Prostate gland (tissue), 2 donors: ENCODE data around the gene ADNP.

Experiments
- POLR2A ChIP-seq: fragments of 450-650 bp; IDR thresholded peaks from one replicate; pipeline ENCODE4 v1.6.1; 2016; ENCODE audit warnings: antibody characterized with exemption, mild to moderate bottlenecking
- TF ChIP-seq, protein P1 (sequence below), 4 experiments: fragments of 200-600 bp in 2 of 4; fragments of 450-650 bp in 2 of 4; sonication (generic) in 2 of 4; IDR thresholded peaks; 1 replicate in 3 of 4; 2 replicates in 1 of 4; pipeline ENCODE4 v1.5.1; 2016 to 2019; ENCODE audit warnings: antibody characterized with exemption in 4 of 4, mild to moderate bottlenecking in 2 of 4, moderate library complexity in 2 of 4

DNA sequence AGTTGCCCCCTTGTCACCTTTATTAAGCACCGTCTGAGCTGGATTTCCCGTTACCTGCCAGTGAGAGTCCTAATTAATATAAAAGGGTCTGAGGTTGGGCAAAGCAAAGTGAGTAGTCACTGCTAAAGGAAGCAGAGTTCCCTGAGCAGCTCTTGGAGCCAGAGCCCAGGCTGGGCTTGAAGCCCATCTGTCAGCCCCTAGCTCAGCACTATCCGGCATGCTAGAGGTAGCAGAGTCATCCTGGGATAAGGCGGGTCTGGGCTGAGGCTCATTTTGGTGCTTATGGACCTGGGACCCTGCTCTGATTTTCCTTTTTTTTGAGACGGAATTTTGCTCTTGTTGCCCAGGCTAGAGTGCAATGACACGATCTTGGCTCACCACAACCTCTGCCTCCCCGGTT lies 46.2 kb downstream of the ADNP start:
- TF ChIP-seq, protein P1, sequence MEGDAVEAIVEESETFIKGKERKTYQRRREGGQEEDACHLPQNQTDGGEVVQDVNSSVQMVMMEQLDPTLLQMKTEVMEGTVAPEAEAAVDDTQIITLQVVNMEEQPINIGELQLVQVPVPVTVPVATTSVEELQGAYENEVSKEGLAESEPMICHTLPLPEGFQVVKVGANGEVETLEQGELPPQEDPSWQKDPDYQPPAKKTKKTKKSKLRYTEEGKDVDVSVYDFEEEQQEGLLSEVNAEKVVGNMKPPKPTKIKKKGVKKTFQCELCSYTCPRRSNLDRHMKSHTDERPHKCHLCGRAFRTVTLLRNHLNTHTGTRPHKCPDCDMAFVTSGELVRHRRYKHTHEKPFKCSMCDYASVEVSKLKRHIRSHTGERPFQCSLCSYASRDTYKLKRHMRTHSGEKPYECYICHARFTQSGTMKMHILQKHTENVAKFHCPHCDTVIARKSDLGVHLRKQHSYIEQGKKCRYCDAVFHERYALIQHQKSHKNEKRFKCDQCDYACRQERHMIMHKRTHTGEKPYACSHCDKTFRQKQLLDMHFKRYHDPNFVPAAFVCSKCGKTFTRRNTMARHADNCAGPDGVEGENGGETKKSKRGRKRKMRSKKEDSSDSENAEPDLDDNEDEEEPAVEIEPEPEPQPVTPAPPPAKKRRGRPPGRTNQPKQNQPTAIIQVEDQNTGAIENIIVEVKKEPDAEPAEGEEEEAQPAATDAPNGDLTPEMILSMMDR (IDR thresholded peaks at IDR 0.05), result no peak
- no peak for TF ChIP-seq POLR2A
